GM19238 (cell line): Measurements from ENCODE around the gene GLIS1.

ENCODE experiments used
- DNase-seq: peaks from one replicate; pipeline ENCODE4 v3.0.0; 2011; ENCODE audit warnings: low spot score; ENCODE audit not compliant: insufficient read length

The GLIS1 gene

DNA sequence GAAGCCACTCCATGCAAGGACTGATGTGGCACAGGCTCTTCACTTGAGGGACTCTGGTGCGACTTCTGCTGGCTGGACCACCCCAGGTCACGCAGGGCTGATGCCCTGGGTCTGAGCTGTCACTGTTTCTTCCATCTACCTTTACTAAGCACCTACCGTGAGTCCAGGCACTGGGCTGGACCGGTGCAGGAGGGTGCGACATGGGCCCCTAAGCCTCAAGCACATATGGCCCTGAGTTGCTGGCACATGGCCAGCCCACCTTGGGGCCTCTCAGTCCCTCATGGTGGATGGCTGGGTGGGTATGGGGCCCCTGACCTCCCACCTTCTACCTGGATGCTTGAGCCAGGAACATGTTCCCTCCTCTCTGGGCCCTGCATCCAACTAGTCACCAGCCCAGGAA lies 203.7 kb downstream of the GLIS1 start:
- DNase-seq: no peak

DNA sequence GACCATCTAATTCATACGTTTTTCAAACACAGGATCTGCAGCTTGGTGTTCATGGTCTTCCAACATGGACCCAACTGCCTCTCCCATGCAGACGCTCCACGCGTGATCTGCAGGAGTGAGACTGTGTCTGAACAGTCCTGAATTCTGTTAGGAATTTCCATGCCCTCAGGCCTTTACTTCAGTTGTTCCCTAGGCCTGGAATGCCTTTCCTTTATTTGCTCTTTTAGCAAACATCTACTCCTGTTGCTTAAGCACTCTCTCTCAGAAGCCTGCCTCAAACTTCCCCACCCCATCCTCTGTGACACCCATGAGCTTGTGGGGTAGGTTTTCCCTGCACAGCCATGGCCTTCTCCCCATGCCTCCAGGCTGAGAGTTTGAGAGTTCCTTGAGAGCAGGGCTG lies 206.1 kb downstream of the GLIS1 start:
- DNase-seq: no peak

- DNase-seq: no peak
These were observed 206.6 kb downstream of the GLIS1 start for GRCh38 chr1:53532377-53532776.

GRCh38 chr1:53530550-53530949 lies 208.4 kb downstream of the GLIS1 start:
- DNase-seq: no peak

DNA sequence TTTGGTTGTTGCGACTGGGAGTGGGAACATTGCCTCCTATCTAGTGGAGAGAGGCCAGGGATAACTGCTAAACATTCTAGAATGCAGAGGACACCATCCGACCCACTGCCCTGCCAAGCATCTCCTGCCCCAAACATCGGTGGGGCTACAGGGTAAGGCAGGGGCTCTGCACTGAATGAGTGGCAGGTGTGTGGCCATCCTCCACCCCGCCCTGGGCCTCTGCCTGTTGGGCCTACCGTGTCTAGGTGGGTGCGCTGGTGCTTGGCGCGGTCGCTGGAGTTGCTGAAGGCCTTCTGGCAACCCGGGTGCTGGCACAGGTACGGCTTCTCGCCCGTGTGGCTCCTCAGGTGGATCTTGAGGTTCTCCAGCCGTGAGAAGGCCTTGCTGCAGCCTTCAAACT lies 209.4 kb downstream of the GLIS1 start:
- no peak for DNase-seq

- DNase-seq: no peak
These were observed 211.6 kb downstream of the GLIS1 start for GRCh38 chr1:53527368-53527767.

DNA sequence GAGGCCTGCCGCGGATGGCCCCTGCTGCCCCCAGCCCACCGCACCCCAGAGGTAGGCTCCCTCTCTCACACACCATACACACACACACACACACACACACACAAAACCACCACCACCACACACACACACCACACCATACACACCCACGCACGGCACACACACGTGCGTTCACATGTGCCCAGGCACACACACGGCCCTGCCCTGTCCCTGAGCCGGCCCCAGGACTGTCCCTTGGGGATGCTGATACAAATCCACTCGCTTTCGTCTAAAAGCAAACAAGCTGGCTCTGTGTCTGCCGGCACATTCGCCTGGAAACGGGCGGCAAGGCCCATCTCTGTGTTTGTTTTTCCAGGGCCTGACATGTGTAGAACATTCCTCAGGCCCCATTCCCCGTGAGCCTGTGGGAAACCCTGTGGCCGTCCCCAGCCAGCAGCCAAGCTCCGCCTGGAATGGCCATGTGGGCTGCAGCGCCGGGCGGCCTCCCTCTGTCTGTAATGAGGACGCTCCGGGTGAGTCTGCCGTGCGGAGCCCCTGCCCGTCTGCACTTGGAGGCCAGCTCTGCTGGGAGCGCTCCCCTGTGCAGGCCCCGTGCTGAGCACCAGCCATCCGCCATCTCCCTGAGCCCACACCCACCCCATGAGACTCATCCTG lies 212.4 kb downstream of the GLIS1 start:
- no peak for DNase-seq

DNA sequence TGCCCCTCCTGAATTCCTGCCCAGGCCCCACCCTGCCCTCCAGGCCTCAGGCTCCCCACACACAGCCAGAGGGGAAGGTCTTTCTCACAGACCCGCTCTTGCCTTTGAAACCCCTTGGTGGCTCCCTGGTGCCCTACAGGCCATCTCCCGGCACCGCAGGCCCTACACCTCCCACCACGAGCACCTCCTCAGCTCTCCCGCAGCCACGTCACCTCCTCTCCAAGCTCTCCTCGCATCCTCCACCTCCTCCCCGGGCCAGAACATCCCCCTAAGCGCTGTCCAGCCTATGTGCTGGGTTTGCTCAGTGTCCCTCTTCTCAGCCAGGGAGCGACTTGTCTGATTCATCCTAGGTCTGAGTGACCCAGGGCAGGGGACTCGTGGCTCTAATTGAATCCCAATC lies 213.4 kb downstream of the GLIS1 start:
- no peak for DNase-seq

GRCh38 chr1:53524428-53525375 lies 214.3 kb downstream of the GLIS1 start:
- DNase-seq: no peak

- no peak for DNase-seq
These were observed 216.9 kb downstream of the GLIS1 start for GRCh38 chr1:53521924-53522552.

GRCh38 chr1:53520481-53520880 lies 218.5 kb downstream of the GLIS1 start:
- no peak for DNase-seq

GRCh38 chr1:53519421-53519820 lies 219.5 kb downstream of the GLIS1 start:
- DNase-seq: no peak

- no peak for DNase-seq
These were observed 220.2 kb downstream of the GLIS1 start for GRCh38 chr1:53518775-53519174.

DNA sequence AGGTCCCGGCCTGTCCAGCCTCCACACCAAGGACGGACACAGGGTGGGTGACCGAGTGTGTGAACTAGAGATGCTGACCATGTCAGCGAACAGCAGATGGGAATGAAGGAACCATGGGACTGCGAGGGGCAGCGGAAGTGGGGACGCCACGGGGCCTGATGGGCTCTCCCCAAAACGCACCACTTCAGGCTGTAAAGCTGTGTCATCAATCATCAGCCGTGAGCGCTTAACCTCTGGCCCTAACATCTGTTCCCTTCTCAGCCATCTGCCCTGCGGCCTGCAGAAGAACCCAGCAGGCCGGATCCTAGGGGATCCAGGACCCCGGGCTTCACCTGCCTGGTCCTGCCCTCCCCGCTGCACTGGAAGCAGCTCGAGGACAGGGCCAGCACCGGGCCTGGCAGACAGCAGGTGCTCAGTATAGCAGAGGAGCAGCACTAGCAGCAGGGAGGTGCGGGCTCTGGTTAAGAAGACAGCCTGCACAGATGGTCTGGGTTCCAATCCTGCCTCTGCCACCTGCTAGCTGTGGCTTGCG lies 221.1 kb downstream of the GLIS1 start:
- no peak for DNase-seq

GRCh38 chr1:53517109-53517508 lies 221.9 kb downstream of the GLIS1 start:
- no peak for DNase-seq

DNA sequence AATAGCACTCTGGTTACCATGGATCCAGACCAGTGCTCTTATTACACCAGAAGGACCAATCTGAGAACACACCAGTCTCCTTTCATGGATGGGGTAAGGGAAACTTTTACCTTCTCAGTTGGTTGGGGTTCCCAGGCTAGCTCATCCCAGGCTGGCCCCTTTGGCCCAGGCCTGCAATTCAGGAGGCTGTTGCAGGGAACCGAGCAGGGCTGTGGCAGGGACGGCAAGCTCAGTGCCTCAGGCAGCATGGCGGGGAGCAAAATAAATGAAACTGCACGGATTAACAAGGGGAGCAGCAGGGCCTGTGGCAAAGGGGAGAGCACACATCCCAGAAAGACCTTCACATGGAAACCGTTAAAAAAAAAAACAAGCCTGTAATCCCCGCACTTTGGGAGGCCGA lies 222.8 kb downstream of the GLIS1 start:
- DNase-seq: no peak

DNA sequence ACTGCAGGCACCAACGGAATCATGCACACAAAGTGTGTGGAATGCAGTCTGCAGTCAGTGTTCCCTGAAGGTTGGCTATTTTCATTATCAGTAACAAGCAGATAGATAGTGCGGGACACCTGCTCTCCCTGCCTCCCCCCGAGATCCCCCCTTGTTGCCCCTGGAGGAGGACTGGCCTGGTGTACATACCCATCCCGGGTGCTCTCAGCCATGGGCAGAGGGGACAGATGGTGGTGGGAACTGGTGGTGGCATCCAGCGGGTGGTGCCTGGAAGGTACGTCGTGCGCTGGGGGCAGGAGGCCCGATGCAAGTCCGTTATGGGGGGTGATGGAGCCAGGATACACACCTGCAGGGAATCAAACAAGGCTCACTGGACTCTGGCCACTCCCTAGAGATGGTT lies 224.5 kb downstream of the GLIS1 start:
- no peak for DNase-seq

DNA sequence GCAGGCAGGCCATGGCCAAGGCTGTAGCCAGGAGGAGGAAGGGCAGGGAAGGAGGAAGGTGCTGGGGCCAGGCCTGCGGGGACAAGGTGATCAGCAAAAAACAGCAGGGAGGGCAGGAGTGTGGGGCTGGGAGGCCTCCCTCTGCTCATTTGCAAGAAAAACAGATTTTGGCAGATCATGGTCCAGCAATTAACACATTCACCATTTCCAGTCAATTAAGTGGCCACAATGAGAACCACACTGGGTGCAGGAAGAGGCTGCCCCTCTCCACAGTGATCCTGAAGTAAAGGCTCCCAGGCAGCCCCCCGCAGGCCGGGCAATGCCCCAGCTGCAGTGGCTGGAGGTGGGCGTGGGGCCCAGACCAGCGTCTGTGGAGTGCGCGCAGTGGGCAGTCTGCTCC lies 225.1 kb downstream of the GLIS1 start:
- DNase-seq: no peak

DNA sequence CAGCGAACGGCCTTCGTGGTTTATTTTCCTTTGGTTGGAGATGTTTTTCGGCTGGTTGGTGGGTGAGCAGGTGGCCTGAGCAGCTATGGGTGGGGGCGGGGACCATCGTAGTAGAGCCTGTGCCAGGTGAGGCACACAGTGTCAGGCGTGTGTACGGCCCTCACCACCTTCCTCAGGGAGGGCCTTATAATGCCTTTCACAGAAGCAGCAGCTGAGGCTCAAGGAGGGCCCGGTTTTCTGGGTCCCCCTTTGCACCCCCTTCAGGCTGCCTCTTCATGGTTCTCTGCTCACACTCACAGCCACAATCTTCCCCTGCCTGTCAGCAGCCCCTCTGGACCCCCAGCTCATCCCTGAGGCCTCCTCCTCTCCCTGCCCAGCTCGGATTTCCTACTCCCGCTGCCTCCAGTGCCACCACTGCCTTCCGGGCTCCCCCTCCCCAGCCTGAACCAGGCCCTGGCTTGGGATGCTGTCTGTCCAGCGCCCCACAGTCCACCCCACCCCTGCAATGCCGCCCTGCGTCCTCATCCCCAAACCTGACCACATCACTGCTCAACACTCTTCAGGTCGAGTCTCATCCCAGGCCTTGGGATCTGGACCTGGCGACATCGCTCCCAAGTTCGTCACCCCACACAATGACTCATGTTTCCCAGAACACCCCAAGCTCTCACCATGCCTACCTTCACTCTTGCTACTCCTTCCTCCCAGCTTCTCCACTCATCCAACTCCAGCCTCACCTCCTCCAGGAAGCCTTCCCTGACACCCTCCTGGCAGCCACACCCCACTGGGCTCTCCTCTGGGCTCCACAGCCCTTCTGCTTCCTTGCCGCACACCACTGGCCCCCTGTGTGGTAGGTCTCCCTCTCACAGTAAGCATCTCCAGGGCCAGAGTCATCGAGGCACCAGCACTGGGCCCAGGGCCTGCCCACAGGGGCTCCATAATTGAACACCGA lies 225.9 kb downstream of the GLIS1 start:
- DNase-seq: no peak

DNA sequence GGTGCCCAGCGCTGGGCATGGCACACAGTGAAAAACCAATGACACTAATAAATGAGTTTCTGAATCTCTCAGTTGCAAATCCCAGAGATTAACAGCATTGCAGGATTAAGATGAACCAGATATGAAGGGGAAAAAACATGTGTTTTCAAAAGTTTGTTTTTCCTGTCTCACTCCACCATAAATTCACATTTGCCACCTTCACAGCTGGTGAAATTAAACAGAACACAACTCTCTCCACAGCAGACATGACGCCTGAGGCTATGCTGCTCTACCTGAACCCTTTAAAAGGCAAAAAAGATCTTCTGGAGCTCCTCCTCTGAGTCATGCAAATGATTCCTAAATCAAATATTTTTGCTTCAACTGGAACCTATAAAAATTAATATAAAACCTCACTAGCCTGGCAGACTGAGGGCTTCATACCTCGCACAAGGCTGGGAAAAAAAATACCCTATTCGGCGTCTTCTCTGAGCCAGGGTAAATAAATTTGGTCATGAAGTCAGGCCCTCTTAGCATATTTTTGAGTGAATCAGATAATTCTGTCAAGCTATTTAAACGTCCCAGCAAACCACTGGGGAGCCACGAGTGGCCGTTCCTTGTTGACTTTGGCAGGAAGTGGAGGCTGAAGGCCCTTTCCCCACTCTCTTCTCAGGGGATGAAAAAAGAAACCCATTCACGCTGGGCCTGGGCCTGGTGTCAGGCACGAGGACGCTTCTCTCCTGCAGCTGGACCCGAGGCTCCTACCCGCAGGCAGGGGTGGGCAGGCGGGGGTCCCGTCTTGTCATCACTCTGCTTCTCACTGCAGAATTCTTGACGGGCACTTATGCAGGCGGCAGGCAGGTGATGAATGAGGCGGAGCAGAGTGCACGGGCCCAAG lies 226.8 kb downstream of the GLIS1 start:
- DNase-seq: no peak
